Type B pancreatic cell (in vitro differentiated cells): ENCODE measurements around the gene SEC14L3. TPM values are rescaled to one million over a fixed set of nuclear protein-coding genes. Genes with fewer than 3 reads are reported as not detected.

Source experiments
- DNase-seq: peaks from one replicate; pipeline ENCODE4 v3.0.0; 2021; ENCODE audit warnings: mixed read lengths; ENCODE audit not compliant: unreplicated experiment; ENCODE audit errors: extremely low spot score
- H3K27ac Mint-ChIP-seq: 2 replicates; pipeline ENCODE4 v1.8.0; 2021; ENCODE audit warnings: mild to moderate bottlenecking, mixed read lengths
- H3K27me3 Mint-ChIP-seq: 2 replicates; pipeline ENCODE4 v1.8.0; 2021; ENCODE audit warnings: mixed read lengths
- H3K36me3 Mint-ChIP-seq: 2 replicates; pipeline ENCODE4 v1.8.0; 2021; ENCODE audit warnings: mixed read lengths
- H3K4me1 Mint-ChIP-seq: one replicate; pipeline ENCODE4 v1.8.0; 2021; ENCODE audit warnings: mixed read lengths; ENCODE audit not compliant: unreplicated experiment
- H3K4me3 Mint-ChIP-seq: 2 replicates; pipeline ENCODE4 v1.8.0; 2021; ENCODE audit warnings: mild to moderate bottlenecking, mixed read lengths
- H3K9me3 Mint-ChIP-seq: 2 replicates; pipeline ENCODE4 v1.8.0; 2021; ENCODE audit warnings: mixed read lengths
- total RNA-seq: library from RNA; stranded (reverse); gene quantifications from 2 replicates; pipeline ENCODE4 v1.2.1, GENCODE V29; 2021; ENCODE audit warnings: low replicate concordance
- TF ChIP-seq, protein P1 (sequence below): fragments of 200-600 bp; sonication (generic); conservative IDR thresholded peaks from 2 replicates; pipeline ENCODE4 v1.5.0; 2021; ENCODE audit warnings: antibody characterized with exemption, mild to moderate bottlenecking

SEC14L3 gene
- total RNA-seq, 1 donor from 2014 or later: not detected

DNA sequence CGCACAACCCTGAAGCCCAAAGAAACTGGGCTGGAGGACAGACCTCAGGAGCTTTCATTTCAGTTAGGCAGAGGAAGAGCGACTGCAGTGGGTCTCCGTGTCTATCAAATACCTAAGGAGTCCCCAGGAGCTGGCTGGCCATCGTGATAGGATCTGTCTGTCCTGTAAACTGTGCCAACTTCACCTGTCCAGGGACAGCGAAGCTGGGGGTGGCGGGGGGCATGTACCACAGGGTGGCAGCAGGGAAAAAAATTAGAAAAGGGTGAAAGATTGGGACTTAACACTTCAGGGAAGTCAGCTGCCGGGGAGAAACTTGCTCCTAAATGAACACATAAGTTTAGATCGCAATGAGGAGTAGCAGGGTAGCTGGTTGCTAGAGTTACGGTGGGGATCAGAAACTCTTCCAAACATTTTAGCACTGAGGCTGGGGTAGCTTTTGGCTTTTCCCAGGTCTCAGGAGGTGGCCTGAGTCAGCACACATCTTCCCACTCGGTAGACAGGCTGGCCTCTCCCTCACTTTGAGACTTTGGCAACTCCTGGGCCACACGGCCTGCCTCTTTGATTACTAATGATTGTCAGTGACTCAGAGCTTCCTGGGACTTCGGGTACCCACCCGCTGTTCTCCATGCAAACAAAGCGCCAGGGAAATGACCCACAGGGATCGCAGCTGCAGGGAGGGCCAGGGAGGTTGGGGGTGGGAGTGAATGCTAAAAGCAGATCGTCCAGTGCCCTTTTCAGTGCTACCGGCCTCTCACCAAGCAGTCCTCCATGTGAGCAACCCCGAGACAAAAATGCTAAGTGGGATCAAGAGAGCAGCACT is 49.1 kb downstream of the SEC14L3 start:
- DNase-seq: no peak
- Mint-ChIP-seq H3K4me3 (peak overlapping the region; percentile 97), H3K27ac (peak overlapping the region; percentile 75), H3K27me3 (no peaks in the 10 kb centered on the region), H3K36me3 (no peaks in the 10 kb centered on the region), H3K9me3 (no peaks in the 10 kb centered on the region), H3K4me1 (peaks cover 30% of the 10 kb centered on the region)
- TF ChIP-seq, protein P1, sequence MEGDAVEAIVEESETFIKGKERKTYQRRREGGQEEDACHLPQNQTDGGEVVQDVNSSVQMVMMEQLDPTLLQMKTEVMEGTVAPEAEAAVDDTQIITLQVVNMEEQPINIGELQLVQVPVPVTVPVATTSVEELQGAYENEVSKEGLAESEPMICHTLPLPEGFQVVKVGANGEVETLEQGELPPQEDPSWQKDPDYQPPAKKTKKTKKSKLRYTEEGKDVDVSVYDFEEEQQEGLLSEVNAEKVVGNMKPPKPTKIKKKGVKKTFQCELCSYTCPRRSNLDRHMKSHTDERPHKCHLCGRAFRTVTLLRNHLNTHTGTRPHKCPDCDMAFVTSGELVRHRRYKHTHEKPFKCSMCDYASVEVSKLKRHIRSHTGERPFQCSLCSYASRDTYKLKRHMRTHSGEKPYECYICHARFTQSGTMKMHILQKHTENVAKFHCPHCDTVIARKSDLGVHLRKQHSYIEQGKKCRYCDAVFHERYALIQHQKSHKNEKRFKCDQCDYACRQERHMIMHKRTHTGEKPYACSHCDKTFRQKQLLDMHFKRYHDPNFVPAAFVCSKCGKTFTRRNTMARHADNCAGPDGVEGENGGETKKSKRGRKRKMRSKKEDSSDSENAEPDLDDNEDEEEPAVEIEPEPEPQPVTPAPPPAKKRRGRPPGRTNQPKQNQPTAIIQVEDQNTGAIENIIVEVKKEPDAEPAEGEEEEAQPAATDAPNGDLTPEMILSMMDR: no peak

DNA sequence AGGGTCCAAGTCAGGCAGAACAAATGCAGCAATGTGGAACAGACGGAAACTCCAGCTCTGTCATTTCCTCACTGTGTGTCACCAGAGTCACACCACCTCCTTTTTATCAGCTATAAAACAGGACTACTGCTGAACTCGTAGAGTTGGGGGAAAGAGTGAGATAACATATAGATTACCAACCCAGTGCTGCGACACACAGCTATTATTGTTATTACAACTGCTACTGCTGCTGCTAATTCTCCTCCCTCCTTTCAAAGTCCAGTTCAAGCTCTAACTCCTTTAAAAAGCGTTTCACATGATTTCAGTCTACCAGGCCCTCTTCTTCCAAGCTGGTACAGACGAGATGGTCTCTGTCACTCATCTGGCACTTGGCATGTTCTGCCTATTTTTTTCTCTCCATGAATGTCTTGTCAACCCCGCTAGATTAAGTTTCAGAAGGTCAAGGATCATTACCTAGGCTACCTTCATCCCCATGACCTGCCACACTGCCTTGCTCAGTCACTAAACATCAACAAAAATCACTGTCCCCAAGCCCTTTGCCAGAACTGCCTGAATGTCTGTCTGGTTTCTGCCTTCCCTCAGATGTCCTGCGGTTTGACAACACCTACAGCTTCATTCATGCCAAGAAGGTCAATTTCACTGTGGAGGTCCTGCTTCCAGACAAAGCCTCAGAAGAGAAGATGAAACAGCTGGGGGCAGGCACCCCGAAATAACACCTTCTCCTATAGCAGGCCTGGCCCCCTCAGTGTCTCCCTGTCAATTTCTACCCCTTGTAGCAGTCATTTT is 49.9 kb downstream of the SEC14L3 start:
- Mint-ChIP-seq H3K36me3 (peaks cover 1% of the 10 kb centered on the region), H3K4me3 (peak overlapping the region; percentile 97), H3K9me3 (no peaks in the 10 kb centered on the region), H3K27ac (peak overlapping the region; percentile 75), H3K4me1 (peaks cover 30% of the 10 kb centered on the region), H3K27me3 (no peaks in the 10 kb centered on the region)
- TF ChIP-seq, protein P1: no peak
- DNase-seq: no peak

DNA sequence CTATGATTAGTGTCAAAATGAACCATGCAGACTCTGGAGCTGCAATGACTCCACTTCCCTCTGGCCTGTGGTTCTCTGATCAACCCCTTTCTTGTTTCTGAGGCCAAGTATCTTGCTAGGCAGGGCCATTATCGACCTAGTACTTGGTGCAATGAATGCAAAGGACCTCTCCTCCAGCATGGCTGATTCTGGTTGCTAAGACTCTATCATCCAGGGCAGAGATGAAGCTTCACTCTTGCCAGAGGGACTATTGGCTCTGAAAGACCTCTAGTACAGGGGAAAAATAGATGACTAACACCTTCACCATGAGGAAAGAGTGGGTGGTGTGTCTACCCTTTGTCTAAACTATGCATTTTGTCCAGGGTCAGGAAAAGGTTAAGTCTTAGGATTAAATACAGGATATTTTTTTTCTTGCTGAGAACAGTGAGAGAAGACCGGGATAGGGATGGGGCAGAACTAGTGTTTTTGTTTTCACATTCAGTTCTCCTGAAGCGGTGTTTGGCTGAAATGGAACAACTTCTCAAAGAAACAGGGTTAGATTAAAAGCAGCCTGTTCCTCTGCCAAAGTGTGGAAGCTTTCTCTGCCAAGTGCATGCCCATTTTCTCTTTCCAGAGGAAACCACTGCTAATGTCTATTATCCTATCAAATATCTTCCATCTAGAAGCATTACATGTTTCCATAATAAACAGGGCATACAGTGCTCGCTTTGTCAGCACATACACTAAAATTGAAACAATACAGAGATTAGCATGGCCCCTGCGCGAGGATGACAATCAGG is 51.3 kb downstream of the SEC14L3 start:
- H3K27me3 Mint-ChIP-seq: no peaks in the 10 kb centered on the region
- TF ChIP-seq, protein P1: no peak
- H3K9me3 Mint-ChIP-seq: no peaks in the 10 kb centered on the region
- H3K36me3 Mint-ChIP-seq: peaks cover 14% of the 10 kb centered on the region
- DNase-seq: no peak
- H3K27ac Mint-ChIP-seq: peak overlapping the region; percentile 24
- H3K4me3 Mint-ChIP-seq: no peak overlapping the region
- H3K4me1 Mint-ChIP-seq: peaks cover 29% of the 10 kb centered on the region

DNA sequence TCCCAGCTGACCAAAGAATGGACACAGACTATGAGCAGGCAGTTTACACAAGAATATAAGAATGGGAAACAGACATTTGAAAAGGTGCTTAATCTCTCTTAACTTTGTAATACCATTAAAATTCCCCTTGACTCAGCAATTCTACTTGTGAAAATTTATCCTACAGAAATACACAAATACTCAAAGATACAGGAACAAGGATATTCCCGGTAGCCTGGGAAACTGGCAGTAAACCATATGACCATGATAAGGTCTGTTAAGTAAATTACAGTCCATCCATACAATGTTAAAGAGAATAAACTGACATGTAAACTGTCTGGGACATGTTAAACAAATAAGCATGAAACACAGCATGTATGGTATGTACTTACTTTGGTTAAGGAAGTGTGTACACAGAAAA is 55.0 kb downstream of the SEC14L3 start:
- peaks cover 17% of the 10 kb centered on the region for H3K36me3 Mint-ChIP-seq
- no peak overlapping the region for H3K27ac Mint-ChIP-seq
- no peak overlapping the region for H3K4me3 Mint-ChIP-seq

DNA sequence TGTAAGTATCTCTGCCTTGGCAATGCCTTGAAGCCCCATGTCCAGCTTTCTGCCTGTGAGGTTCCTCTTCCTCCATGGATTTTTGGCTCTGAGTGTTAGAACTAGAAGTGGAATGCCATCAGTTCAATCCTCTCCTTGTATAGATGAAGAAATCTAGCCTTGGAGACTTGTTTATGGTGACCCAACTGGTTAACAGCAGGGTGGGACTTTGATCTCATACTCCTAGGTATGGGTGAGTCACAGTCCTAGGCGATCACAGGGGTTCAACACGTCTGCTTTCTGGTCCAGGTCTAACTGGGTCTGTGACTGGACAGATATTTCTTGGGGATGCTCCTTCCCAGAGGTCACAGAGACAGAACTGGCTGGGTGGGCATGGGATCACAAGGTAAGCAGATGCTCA is 55.4 kb downstream of the SEC14L3 start:
- H3K4me1 Mint-ChIP-seq: peaks cover 17% of the 10 kb centered on the region
- H3K27me3 Mint-ChIP-seq: no peaks in the 10 kb centered on the region
- H3K36me3 Mint-ChIP-seq: peaks cover 17% of the 10 kb centered on the region
- no peak for DNase-seq
- no peaks in the 10 kb centered on the region for H3K9me3 Mint-ChIP-seq
- H3K4me3 Mint-ChIP-seq: no peak overlapping the region
- H3K27ac Mint-ChIP-seq: no peak overlapping the region
- TF ChIP-seq, protein P1: no peak

More for the DNA sequence above, 55.0 kb downstream of the SEC14L3 start:
- TF ChIP-seq, protein P1: no peak
- no peaks in the 10 kb centered on the region for H3K9me3 Mint-ChIP-seq
- DNase-seq: no peak
- H3K27me3 Mint-ChIP-seq: no peaks in the 10 kb centered on the region
- peaks cover 21% of the 10 kb centered on the region for H3K4me1 Mint-ChIP-seq
